WERI-Rb-1 (cell line): ENCODE results near the gene LTBP1.

Experiments used
- DNase-seq: peaks from one replicate; pipeline ENCODE4 v3.0.0-alpha.2; 2020
- H3K27ac ChIP-seq: fragments of 250-450 bp; sonication (Bioruptor Pico); 2 replicates; pipeline ENCODE4 v1.5.1; 2020; ENCODE audit warnings: mild to moderate bottlenecking, moderate library complexity
- H3K27me3 ChIP-seq: fragments of 250-450 bp; sonication (Bioruptor Pico); 2 replicates; pipeline ENCODE4 v1.5.1; 2021; ENCODE audit warnings: mild to moderate bottlenecking, low read depth, moderate library complexity; ENCODE audit not compliant: insufficient read depth, severe bottlenecking
- H3K36me3 ChIP-seq: fragments of 250-450 bp; sonication (Bioruptor Pico); 2 replicates; pipeline ENCODE4 v1.5.1; 2020; ENCODE audit warnings: mild to moderate bottlenecking, moderate library complexity
- H3K4me3 ChIP-seq: 2 replicates; pipeline ENCODE4 v1.5.1; 2011; ENCODE audit warnings: low read depth, mild to moderate bottlenecking, control low read depth, low read length
- H3K9me3 ChIP-seq: fragments of 250-450 bp; sonication (Bioruptor Pico); 2 replicates; pipeline ENCODE4 v1.5.1; 2021; ENCODE audit warnings: mild to moderate bottlenecking, moderate library complexity; ENCODE audit not compliant: severe bottlenecking
- CTCF ChIP-seq: IDR thresholded peaks from 2 replicates; pipeline ENCODE4 v1.5.1; 2011; ENCODE audit warnings: low read depth, mild to moderate bottlenecking, control low read depth, inconsistent platforms, low read length

The LTBP1 gene

DNA sequence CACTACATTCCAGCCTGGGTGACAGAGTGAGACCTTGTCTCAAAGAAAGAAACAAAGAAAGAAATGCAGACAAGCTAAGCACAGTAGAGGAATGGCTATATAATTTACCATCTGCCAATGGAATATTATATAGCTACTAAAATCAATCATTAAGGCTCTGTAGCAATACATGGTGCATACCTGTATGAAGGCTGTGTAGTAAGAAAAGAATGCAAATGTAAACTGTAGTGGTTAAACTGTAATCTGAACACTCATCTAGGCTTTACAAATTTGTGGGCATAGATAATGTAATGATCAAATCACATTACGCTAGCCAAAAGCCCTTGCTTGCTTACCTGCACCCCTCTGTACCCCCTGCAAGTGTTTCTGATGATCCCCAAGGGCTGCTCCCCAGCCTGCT, 230.9 kb downstream of the LTBP1 start:
- Histone ChIP-seq H3K36me3 (no peaks in the 10 kb centered on the region), H3K4me3 (no peak overlapping the region), H3K27ac (no peak overlapping the region), H3K9me3 (no peaks in the 10 kb centered on the region), H3K27me3 (no peaks in the 10 kb centered on the region)
- no peak for DNase-seq
- TF ChIP-seq CTCF: no peak

DNA sequence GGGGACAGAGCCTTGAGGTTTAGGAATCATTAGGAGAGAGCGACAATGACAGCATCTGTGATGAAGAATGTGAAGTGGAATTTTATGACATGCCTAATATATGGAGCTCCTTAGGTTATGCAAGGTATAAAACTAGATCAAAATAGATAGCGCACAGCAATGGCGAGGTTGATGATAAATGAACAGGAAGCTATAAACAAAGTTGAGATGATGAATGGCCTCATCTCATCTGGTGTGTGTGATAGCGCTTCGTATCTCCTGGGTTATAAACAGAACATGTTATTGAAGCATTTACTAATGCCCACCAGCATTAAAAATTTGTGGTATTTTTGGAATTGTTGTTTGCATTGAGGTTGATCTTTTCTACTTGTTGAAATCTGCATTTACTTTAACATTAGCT, 231.5 kb downstream of the LTBP1 start:
- no peak overlapping the region for H3K4me3 ChIP-seq
- no peaks in the 10 kb centered on the region for H3K36me3 ChIP-seq
- H3K9me3 ChIP-seq: no peaks in the 10 kb centered on the region
- no peak for DNase-seq
- H3K27me3 ChIP-seq: no peaks in the 10 kb centered on the region
- no peak for TF ChIP-seq CTCF
- H3K27ac ChIP-seq: no peak overlapping the region

DNA sequence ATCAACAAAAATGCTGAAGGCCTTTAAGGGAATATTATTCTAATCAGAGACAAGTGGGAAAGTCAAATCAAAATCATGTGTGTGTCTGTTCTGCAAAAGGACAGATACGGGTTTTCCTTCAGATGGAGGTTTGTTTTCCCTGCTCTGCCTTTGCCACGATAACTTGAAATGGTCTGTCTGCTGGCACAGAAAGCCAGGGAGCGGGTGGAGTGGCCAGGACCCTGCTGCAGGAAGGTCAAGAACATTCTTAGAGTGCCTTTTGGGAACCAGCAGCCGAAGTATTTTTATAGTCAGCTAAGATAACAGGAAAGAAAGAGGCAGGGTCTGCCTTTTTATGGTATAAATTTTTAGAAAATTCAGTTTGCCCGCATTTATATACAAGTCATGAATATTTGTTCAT, 234.2 kb downstream of the LTBP1 start:
- no peak for TF ChIP-seq CTCF
- H3K4me3 ChIP-seq: no peak overlapping the region
- no peaks in the 10 kb centered on the region for H3K9me3 ChIP-seq
- no peak overlapping the region for H3K27ac ChIP-seq
- DNase-seq: no peak
- no peaks in the 10 kb centered on the region for H3K36me3 ChIP-seq
- H3K27me3 ChIP-seq: no peaks in the 10 kb centered on the region

DNA sequence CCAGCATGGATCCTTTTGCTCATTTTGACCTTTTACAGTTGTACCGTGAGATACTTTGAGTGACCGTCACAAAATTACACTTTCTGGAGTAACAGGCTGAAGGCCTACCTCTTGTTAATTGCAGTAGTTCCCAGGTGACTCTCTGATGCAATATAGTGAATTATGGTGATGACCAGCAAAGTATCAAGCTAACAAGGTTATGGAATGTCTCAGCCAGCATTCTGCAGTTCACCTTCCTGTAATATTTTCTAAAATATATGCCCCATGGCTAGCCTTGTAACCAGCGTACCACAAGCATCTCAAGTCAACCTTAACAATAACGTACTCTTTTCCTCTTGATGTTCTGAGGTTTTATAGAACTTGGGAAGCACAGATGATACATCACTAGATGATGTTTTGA, 234.7 kb downstream of the LTBP1 start:
- no peaks in the 10 kb centered on the region for H3K36me3 ChIP-seq
- H3K9me3 ChIP-seq: no peaks in the 10 kb centered on the region
- no peak overlapping the region for H3K4me3 ChIP-seq
- DNase-seq: no peak
- no peak for TF ChIP-seq CTCF
- H3K27ac ChIP-seq: no peak overlapping the region
- no peaks in the 10 kb centered on the region for H3K27me3 ChIP-seq

DNA sequence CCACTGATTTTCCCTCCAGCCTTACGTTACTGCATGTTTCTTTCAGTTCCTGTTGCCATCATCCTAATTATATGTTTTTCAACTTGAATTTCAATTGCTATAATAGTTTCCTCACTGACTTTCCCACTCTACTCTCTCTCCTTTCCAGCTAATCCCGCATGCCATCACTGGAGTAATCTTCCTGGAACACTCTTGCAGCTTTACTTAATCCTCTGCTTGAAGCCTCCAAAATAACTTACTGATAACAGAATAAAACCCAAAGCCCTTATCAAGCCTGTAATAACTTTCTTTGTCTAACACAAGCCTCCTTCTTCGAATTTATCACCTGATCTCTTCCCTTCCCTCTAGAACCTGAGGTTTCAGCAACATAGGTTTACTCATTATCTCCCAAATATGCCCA, 237.3 kb downstream of the LTBP1 start:
- H3K27me3 ChIP-seq: no peaks in the 10 kb centered on the region
- no peak for TF ChIP-seq CTCF
- no peaks in the 10 kb centered on the region for H3K9me3 ChIP-seq
- no peak for DNase-seq
- no peak overlapping the region for H3K4me3 ChIP-seq
- H3K27ac ChIP-seq: no peak overlapping the region
- H3K36me3 ChIP-seq: no peaks in the 10 kb centered on the region

DNA sequence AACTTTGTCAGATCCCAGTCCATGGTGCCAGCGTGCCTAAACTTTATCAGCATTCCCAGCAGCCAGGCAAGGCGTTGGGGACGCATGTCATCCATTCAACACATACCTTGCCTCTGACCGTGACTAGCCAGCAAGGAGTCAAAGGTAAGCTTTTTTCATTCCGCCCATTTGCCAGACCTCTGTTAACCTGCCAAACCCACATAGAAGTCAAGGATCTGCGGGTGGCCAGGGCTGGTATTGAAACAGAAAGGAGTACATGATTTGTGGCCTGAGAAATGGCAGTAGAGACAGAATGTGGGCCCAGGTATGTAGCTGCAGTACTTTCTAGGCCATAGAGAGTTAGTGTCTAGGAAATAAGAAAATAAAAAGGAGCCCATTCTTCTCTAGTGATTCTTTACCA, 240.2 kb downstream of the LTBP1 start:
- no peak for TF ChIP-seq CTCF
- Histone ChIP-seq H3K27ac (no peak overlapping the region), H3K4me3 (no peak overlapping the region), H3K9me3 (no peaks in the 10 kb centered on the region), H3K36me3 (no peaks in the 10 kb centered on the region), H3K27me3 (no peaks in the 10 kb centered on the region)
- DNase-seq: no peak
